HEK293 (cell line): ENCODE data around the gene SCUBE1.

Source experiments
- CTCF ChIA-PET: fragments of 350-600 bp; formaldehyde crosslinking; extraction: SDS; loops from one replicate; lab custom pipeline; 2021; ENCODE audit warnings: antibody characterized with exemption; lab: Yijun Ruan, JAX
- POLR2A ChIA-PET: fragments of 300-600 bp; formaldehyde crosslinking; extraction: SDS; loops from one replicate; lab custom pipeline; 2020; ENCODE audit warnings: antibody characterized with exemption, inconsistent platforms; lab: Yijun Ruan, JAX
- H3K27ac ChIP-seq: fragments of 200-500 bp; sonication (Bioruptor generic); 2 replicates; pipeline ENCODE4 v1.5.1; 2014; ENCODE audit warnings: low read depth, low read length, control low read depth, inconsistent platforms; ENCODE audit errors: extremely low read depth
- H3K36me3 ChIP-seq, 2 experiments: fragments of 200-500 bp in 1 of 2; sonication (Bioruptor generic) in 1 of 2; 1 replicate in 1 of 2; 2 replicates in 1 of 2; pipeline ENCODE4 v1.5.1; 2014 to 2017; ENCODE audit warnings: inconsistent platforms in 2 of 2, low read length in 2 of 2; ENCODE audit not compliant: control insufficient read depth in 2 of 2, insufficient read depth in 1 of 2
- H3K4me1 ChIP-seq: fragments of 200-500 bp; sonication (Bioruptor generic); 2 replicates; pipeline ENCODE4 v1.5.1; 2014; ENCODE audit warnings: mild to moderate bottlenecking, low read length, inconsistent platforms; ENCODE audit not compliant: control insufficient read depth, insufficient read depth
- H3K4me3 ChIP-seq: 2 replicates; pipeline ENCODE4 v1.5.1; 2011; ENCODE audit warnings: low read depth, mild to moderate bottlenecking, control low read depth, low read length, moderate library complexity
- H3K9me3 ChIP-seq: fragments of 200-500 bp; sonication (Bioruptor generic); 2 replicates; pipeline ENCODE4 v1.5.1; 2014; ENCODE audit warnings: low read depth, low read length, inconsistent platforms; ENCODE audit not compliant: control insufficient read depth, insufficient read depth
- BCL11A ChIP-seq: fragments of 450-650 bp; formaldehyde crosslinking; IDR thresholded peaks from 2 replicates; pipeline ENCODE4 v1.5.1; 2016; ENCODE audit warnings: low read depth, missing biosample characterization, missing genetic modification characterization
- BCL11B ChIP-seq: fragments of 450-650 bp; formaldehyde crosslinking; IDR thresholded peaks from 2 replicates; pipeline ENCODE4 v1.5.1; 2016; ENCODE audit warnings: low read depth, missing biosample characterization, missing genetic modification characterization
- EGR2 ChIP-seq: fragments of 450-650 bp; formaldehyde crosslinking; IDR thresholded peaks from 2 replicates; pipeline ENCODE4 v1.5.1; 2016; ENCODE audit warnings: low read depth, missing biosample characterization, missing genetic modification characterization
- GFI1B ChIP-seq: fragments of 450-650 bp; formaldehyde crosslinking; IDR thresholded peaks from 2 replicates; pipeline ENCODE4 v1.5.1; 2016; ENCODE audit warnings: missing biosample characterization, missing genetic modification characterization
- KLF16 ChIP-seq: fragments of 450-650 bp; formaldehyde crosslinking; IDR thresholded peaks from 2 replicates; pipeline ENCODE4 v1.5.1; 2017; ENCODE audit warnings: missing biosample characterization, missing genetic modification characterization
- KLF17 ChIP-seq: fragments of 450-650 bp; formaldehyde crosslinking; IDR thresholded peaks from 2 replicates; pipeline ENCODE4 v1.5.1; 2016; ENCODE audit warnings: missing biosample characterization, missing genetic modification characterization
- PRDM1 ChIP-seq: fragments of 450-650 bp; formaldehyde crosslinking; IDR thresholded peaks from 2 replicates; pipeline ENCODE4; 2016; ENCODE audit warnings: missing biosample characterization, missing genetic modification characterization
- PRDM10 ChIP-seq: fragments of 450-650 bp; formaldehyde crosslinking; IDR thresholded peaks from 2 replicates; pipeline ENCODE4 v1.5.1; 2016; ENCODE audit warnings: missing biosample characterization, missing genetic modification characterization
- TCF7L2 ChIP-seq: IDR thresholded peaks from 2 replicates; pipeline ENCODE4 v1.6.1; 2011; ENCODE audit warnings: low read depth, mild to moderate bottlenecking, inconsistent platforms, low read length, moderate library complexity, borderline replicate concordance
- TRIM28 ChIP-seq: IDR thresholded peaks from 2 replicates; pipeline ENCODE4 v1.6.1; 2011; ENCODE audit warnings: low read length, control low read depth, borderline replicate concordance
- ZEB2 ChIP-seq: fragments of 450-650 bp; formaldehyde crosslinking; IDR thresholded peaks from 2 replicates; pipeline ENCODE4 v1.5.1; 2016; ENCODE audit warnings: missing biosample characterization, missing genetic modification characterization
- ZFHX2 ChIP-seq: fragments of 450-650 bp; formaldehyde crosslinking; conservative IDR thresholded peaks from 2 replicates; pipeline ENCODE4 v1.5.1; 2016; ENCODE audit warnings: missing biosample characterization, missing genetic modification characterization
- ZFP69B ChIP-seq: fragments of 450-650 bp; formaldehyde crosslinking; IDR thresholded peaks from 2 replicates; pipeline ENCODE4 v1.5.1; 2016; ENCODE audit warnings: missing biosample characterization, missing genetic modification characterization
- ZIC2 ChIP-seq: fragments of 450-650 bp; formaldehyde crosslinking; IDR thresholded peaks from 2 replicates; pipeline ENCODE4 v1.5.1; 2016; ENCODE audit warnings: missing biosample characterization, missing genetic modification characterization
- ZNF324 ChIP-seq: fragments of 450-650 bp; formaldehyde crosslinking; IDR thresholded peaks from 2 replicates; pipeline ENCODE4 v1.5.1; 2016; ENCODE audit warnings: missing biosample characterization, missing genetic modification characterization
- ZNF529 ChIP-seq: fragments of 450-650 bp; formaldehyde crosslinking; IDR thresholded peaks from 2 replicates; pipeline ENCODE4 v1.5.1; 2017; ENCODE audit warnings: missing genetic modification characterization, missing biosample characterization; ENCODE audit not compliant: insufficient replicate concordance
- ZNF571 ChIP-seq: fragments of 450-650 bp; formaldehyde crosslinking; IDR thresholded peaks from 2 replicates; pipeline ENCODE4 v1.5.0; 2017; ENCODE audit warnings: missing biosample characterization, missing genetic modification characterization
- ZNF704 ChIP-seq: fragments of 450-650 bp; formaldehyde crosslinking; IDR thresholded peaks from 2 replicates; pipeline ENCODE4 v1.5.1; 2016; ENCODE audit warnings: missing biosample characterization, missing genetic modification characterization
- ZNF791 ChIP-seq: fragments of 450-650 bp; formaldehyde crosslinking; IDR thresholded peaks from 2 replicates; pipeline ENCODE4 v1.5.1; 2016; ENCODE audit warnings: missing biosample characterization, missing genetic modification characterization
- ZSCAN4 ChIP-seq: fragments of 450-650 bp; formaldehyde crosslinking; IDR thresholded peaks from 2 replicates; pipeline ENCODE4 v1.5.1; 2017; ENCODE audit warnings: missing biosample characterization, missing genetic modification characterization
- ZXDB ChIP-seq: fragments of 450-650 bp; formaldehyde crosslinking; IDR thresholded peaks from 2 replicates; pipeline ENCODE4 v1.5.1; 2016; ENCODE audit warnings: missing biosample characterization, missing genetic modification characterization
- TF ChIP-seq, protein P1 (sequence below): fragments of 450-650 bp; IDR thresholded peaks from 2 replicates; pipeline ENCODE4 v1.5.1; 2018; ENCODE audit warnings: missing biosample characterization, missing genetic modification characterization
- TF ChIP-seq, protein P2 (sequence below): fragments of 450-650 bp; formaldehyde crosslinking; IDR thresholded peaks from 2 replicates; pipeline ENCODE4 v1.5.1; 2016; ENCODE audit warnings: missing biosample characterization, missing genetic modification characterization

Gene SCUBE1

DNA sequence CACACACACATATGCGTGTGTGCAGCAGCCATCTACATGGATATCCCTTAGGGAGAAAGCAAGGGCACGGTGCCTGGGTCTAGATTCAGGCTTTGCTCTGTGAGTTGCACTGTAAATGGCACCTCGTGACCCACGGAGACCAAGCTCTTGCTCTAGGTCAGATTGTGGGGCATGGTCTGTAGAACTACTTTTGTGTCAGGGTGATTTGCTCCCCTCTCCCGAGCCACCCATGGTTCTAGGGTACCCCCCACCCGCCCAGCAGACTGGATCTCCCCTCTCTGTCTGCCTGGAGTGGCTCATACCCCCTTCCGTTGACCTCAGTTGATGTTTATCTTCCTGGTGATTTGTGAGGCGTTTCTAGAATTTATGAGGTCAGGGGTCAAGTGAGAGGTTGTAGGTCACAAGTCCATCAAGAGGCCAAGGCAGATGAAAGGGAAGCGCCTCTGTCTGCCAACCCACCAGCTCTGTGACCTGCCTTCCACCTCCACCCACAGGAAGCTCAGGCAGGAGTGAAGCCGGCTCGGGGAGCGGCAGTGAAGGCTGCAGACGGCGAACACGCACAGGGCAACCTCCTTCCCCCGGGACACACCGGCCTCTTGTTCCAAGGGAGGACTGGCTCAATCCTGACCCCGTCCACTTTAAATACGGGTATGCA lies 80.1 kb downstream of the SCUBE1 start:
- CTCF ChIA-PET = interaction anchor here (1.5 to 5.6 kb wide), 2 partner anchors 34 to 84 kb away, joined by 4 to 31 read pairs; no protein-coding TSS in a partner anchor
- POLR2A ChIA-PET = interaction anchor here (1.0 kb wide), 1 partner anchor 10 kb away, joined by 3 read pairs; no protein-coding TSS in a partner anchor

DNA sequence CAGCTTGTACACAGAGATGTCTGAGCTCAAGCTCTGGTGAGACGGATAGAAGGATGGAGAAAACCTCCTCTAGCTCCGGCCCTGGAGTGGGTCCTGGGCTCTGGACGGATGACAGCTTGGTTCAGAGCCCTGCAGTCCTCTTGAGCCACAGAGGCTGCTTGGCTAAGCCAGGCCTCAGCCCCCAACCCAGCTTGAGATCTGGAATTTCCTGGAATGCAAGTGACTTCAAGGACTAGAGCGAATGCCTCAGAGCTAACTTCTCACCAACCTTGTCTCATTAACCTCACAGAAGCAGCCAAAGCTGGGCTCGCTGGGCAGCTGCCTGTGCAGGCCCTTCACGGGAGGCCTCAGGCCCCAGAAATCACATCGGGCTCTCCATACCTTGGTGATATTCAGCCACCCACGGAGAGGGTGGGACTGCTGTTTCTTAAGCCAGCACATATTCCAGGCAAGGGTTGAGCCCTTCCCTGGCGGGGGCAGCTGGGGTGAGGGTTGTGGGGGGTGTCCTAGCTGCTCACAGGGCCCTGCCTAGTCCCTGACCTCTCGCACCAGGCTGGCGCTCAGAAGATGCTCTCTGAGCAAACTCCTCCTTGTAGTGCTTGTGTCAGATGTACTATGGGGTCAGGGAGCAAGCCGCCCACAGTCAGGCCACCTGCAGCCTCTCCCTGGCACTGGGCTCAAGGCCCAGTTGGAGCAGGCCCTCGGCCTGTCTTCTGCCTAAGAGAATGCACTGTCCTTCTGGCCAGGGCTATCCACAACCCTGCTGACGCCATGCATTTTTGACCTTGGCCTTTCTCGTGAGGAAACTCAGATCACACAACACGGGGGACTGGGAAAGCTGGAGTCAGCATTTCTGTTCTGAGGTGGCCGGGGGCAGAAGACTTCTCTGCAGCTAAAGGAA lies 82.6 kb downstream of the SCUBE1 start:
- no peaks in the 10 kb centered on the region for H3K36me3 ChIP-seq
- TF ChIP-seq ZFP69B (no peak), ZEB2 (tag by site-specific recombination) (no peak), PRDM10 (tag by site-specific recombination) (no peak), TRIM28 (no peak), ZXDB (tag by site-specific recombination) (no peak), ZSCAN4 (tag by site-specific recombination) (no peak), GFI1B (tag by site-specific recombination) (no peak), ZNF571 (tag by site-specific recombination) (no peak), ZNF791 (tag by site-specific recombination) (no peak), ZNF529 (tag by site-specific recombination) (no peak), ZNF324 (tag by site-specific recombination) (no peak), ZNF704 (tag by site-specific recombination) (no peak)
- TF ChIP-seq, protein P1, sequence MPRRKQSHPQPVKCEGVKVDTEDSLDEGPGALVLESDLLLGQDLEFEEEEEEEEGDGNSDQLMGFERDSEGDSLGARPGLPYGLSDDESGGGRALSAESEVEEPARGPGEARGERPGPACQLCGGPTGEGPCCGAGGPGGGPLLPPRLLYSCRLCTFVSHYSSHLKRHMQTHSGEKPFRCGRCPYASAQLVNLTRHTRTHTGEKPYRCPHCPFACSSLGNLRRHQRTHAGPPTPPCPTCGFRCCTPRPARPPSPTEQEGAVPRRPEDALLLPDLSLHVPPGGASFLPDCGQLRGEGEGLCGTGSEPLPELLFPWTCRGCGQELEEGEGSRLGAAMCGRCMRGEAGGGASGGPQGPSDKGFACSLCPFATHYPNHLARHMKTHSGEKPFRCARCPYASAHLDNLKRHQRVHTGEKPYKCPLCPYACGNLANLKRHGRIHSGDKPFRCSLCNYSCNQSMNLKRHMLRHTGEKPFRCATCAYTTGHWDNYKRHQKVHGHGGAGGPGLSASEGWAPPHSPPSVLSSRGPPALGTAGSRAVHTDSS (tag by site-specific recombination) = no peak
- TF ChIP-seq, protein P2, sequence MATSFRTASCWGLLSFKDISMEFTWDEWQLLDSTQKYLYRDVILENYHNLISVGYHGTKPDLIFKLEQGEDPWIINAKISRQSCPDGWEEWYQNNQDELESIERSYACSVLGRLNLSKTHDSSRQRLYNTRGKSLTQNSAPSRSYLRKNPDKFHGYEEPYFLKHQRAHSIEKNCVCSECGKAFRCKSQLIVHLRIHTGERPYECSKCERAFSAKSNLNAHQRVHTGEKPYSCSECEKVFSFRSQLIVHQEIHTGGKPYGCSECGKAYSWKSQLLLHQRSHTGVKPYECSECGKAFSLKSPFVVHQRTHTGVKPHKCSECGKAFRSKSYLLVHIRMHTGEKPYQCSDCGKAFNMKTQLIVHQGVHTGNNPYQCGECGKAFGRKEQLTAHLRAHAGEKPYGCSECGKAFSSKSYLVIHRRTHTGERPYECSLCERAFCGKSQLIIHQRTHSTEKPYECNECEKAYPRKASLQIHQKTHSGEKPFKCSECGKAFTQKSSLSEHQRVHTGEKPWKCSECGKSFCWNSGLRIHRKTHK (tag by site-specific recombination) = no peak
- TF ChIP-seq, all 188 proteins: peak for 0
- H3K4me1 ChIP-seq = peaks cover 9% of the 10 kb centered on the region
- CTCF ChIA-PET = interaction anchor here (0.5 to 5.6 kb wide), 8 partner anchors 13 to 126 kb away, joined by 3 to 31 read pairs (median 6); no protein-coding TSS in a partner anchor
- no peaks in the 10 kb centered on the region for H3K9me3 ChIP-seq
- no peak overlapping the region for H3K27ac ChIP-seq
- POLR2A ChIA-PET = interaction anchor here (1.4 kb wide), 1 partner anchor 14 kb away, joined by 3 read pairs; no protein-coding TSS in a partner anchor
- no peak overlapping the region for H3K4me3 ChIP-seq

More for the DNA sequence above, 80.1 kb downstream of the SCUBE1 start:
- peaks cover 9% of the 10 kb centered on the region for H3K4me1 ChIP-seq
- no peaks in the 10 kb centered on the region for H3K9me3 ChIP-seq
- H3K4me3 ChIP-seq = no peak overlapping the region
- no peak overlapping the region for H3K27ac ChIP-seq
- no peaks in the 10 kb centered on the region for H3K36me3 ChIP-seq
- TF ChIP-seq KLF16 (tag by site-specific recombination) (no peak), BCL11B (tag by site-specific recombination) (peak; percentile 32; the same call in 1 of the 2 replicates), ZFHX2 (tag by site-specific recombination) (peak; percentile 79), EGR2 (tag by site-specific recombination) (peak; percentile 87), KLF17 (tag by site-specific recombination) (0 out of 2 replicates have a peak, but pooled peaks have one; percentile 11), TCF7L2 (peak; percentile 92), BCL11A (tag by site-specific recombination) (peak; percentile 18; the same call in 1 of the 2 replicates), ZIC2 (tag by site-specific recombination) (peak; percentile 40), PRDM1 (tag by site-specific recombination) (no peak)
- TF ChIP-seq, all 188 proteins: peak for 7
